Measurements from ENCODE around the gene SRD5A2.

DNA sequence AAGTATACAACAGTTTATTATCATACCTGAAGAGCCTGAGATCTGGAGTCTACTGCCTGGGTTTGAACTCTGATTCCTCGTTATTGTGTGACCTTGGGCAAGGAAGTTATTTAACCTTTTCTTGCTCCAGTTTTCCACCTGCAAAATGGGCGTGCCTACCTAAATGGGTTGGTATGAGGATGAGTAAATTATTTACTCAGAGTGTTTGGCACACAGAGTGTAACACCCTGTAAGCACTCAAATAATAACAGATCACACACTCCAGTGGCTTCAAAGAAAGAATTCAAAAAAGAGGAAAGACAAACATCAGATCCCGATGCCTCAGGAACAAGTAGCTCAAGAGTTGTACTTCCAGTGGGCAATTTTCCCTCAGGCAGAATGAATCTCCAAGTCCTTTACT is 2.4 kb downstream of the SRD5A2 start:
- TF ChIP-seq, protein P1, sequence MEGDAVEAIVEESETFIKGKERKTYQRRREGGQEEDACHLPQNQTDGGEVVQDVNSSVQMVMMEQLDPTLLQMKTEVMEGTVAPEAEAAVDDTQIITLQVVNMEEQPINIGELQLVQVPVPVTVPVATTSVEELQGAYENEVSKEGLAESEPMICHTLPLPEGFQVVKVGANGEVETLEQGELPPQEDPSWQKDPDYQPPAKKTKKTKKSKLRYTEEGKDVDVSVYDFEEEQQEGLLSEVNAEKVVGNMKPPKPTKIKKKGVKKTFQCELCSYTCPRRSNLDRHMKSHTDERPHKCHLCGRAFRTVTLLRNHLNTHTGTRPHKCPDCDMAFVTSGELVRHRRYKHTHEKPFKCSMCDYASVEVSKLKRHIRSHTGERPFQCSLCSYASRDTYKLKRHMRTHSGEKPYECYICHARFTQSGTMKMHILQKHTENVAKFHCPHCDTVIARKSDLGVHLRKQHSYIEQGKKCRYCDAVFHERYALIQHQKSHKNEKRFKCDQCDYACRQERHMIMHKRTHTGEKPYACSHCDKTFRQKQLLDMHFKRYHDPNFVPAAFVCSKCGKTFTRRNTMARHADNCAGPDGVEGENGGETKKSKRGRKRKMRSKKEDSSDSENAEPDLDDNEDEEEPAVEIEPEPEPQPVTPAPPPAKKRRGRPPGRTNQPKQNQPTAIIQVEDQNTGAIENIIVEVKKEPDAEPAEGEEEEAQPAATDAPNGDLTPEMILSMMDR (IDR thresholded peaks at IDR 0.05) = no peak
- no peak for TF ChIP-seq EZH2 (IDR thresholded peaks at IDR 0.05)

Measured in neural progenitor cell (in vitro differentiated cells).